ENCODE data around the gene CEMIP2.
A peak's percentile ranks its signal among the peaks of the same experiment; 100 is the strongest.

The CEMIP2 gene

DNA sequence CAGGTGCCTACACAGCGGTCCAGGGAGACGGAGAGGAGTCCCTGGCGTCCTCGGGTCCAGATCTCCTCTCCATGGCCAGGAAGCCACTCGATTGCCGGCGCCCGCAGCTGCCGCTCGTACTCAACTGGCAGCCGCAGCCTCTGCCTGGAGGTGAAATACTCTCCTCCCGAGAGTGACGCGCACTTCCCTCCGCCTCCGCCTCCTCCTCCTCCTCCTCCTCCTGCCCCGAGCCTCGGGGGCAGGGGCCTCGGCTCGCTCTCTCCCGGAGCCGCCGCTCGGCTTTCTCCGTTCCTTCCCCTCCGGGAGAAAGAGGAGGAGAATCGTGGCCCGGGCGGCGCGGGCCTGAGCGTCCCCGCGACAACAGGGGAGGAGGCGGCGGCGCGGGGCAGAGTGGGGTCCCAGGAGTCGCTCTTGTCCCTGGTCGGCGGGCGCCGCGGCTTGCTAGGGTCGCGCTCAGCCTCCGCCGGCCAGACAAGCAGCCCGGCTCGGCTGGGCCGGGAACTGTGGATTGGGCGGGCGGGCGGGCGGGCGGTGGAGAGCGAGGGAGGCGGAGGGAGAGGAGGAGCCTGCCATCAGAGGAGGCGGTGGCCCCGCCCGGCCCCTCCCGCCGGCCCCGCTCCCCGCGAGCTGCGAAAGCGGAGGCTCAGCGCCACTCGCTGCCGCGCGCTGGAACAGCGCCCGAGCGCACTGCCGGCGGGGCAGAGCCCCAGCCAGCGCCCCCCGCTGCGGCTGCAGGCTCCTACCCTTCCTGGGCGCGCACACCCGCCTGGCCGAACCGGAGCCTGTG is at the start of gene CEMIP2:
Gene CEMIP2, minus strand, starts transcription at position 126 of the 787 bp plus-strand sequence. CDS start 18,140 bp downstream, outside the sequence.
- H3K4me3 ChIP-seq (ENCODE audit: low read depth, low read length): peak within 1 kb of the TSS; percentile 76
- TF ChIP-seq, protein P1, sequence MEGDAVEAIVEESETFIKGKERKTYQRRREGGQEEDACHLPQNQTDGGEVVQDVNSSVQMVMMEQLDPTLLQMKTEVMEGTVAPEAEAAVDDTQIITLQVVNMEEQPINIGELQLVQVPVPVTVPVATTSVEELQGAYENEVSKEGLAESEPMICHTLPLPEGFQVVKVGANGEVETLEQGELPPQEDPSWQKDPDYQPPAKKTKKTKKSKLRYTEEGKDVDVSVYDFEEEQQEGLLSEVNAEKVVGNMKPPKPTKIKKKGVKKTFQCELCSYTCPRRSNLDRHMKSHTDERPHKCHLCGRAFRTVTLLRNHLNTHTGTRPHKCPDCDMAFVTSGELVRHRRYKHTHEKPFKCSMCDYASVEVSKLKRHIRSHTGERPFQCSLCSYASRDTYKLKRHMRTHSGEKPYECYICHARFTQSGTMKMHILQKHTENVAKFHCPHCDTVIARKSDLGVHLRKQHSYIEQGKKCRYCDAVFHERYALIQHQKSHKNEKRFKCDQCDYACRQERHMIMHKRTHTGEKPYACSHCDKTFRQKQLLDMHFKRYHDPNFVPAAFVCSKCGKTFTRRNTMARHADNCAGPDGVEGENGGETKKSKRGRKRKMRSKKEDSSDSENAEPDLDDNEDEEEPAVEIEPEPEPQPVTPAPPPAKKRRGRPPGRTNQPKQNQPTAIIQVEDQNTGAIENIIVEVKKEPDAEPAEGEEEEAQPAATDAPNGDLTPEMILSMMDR (IDR thresholded peaks at IDR 0.05; ENCODE audit: insufficient read depth, low read depth, low read length, missing control alignments): peak; percentile 63
- DNase-seq (ENCODE audit: low read depth): peak; percentile 86

DNA sequence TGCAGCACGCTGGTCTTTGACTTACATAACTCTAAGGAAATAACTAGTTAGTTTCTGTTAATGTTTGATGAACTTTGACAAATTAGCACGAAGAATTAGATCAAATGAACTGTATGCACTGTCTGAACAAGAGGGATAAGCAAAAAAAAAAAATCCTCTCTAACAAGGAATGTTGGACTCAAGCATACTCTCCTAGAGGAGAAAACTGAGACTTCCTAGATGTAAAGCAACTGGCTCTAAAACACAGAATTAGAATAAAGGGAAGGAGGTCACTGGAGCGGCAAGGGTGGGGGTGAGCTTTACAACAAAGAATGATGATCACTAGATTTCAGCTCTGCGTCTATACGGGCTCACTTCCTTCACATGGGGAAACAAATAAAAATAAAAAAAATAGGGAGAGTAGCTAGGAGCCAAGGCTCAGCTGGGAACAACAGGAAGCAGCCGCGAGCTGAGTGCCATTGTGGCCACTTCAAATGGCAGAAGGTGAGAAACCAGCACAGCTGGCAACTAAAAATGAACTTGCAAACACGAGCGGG is 48.7 kb upstream of the CEMIP2 start:
- no peak for DNase-seq (ENCODE audit: low read depth)
- no peak overlapping the region for H3K4me3 ChIP-seq (ENCODE audit: low read depth, low read length)
- TF ChIP-seq, protein P1 (IDR thresholded peaks at IDR 0.05; ENCODE audit: insufficient read depth, low read depth, low read length, missing control alignments): no peak

- H3K4me3 ChIP-seq (ENCODE audit: low read depth, low read length): no peak overlapping the region
- TF ChIP-seq, protein P1 (IDR thresholded peaks at IDR 0.05; ENCODE audit: insufficient read depth, low read depth, low read length, missing control alignments): no peak
- no peak for DNase-seq (ENCODE audit: low read depth)
These were observed 46.5 kb upstream of the CEMIP2 start for GRCh38 chr9:71814815-71815214.

- TF ChIP-seq, protein P1 (IDR thresholded peaks at IDR 0.05; ENCODE audit: insufficient read depth, low read depth, low read length, missing control alignments): no peak
- no peak for DNase-seq (ENCODE audit: low read depth)
- no peak overlapping the region for H3K4me3 ChIP-seq (ENCODE audit: low read depth, low read length)
These were observed 45.9 kb upstream of the CEMIP2 start for GRCh38 chr9:71814226-71814625.

GRCh38 chr9:71812385-71812784 is 44.1 kb upstream of the CEMIP2 start:
- DNase-seq (ENCODE audit: low read depth): no peak
- no peak overlapping the region for H3K4me3 ChIP-seq (ENCODE audit: low read depth, low read length)
- TF ChIP-seq, protein P1 (IDR thresholded peaks at IDR 0.05; ENCODE audit: insufficient read depth, low read depth, low read length, missing control alignments): no peak

- DNase-seq (ENCODE audit: low read depth): no peak
- H3K4me3 ChIP-seq (ENCODE audit: low read depth, low read length): no peak overlapping the region
- TF ChIP-seq, protein P1 (IDR thresholded peaks at IDR 0.05; ENCODE audit: insufficient read depth, low read depth, low read length, missing control alignments): no peak
These were observed 39.8 kb upstream of the CEMIP2 start for GRCh38 chr9:71808068-71808467.
